GM18507 (cell line): ENCODE results near the gene CACNG1.

ENCODE experiments used
- DNase-seq: peaks from one replicate; pipeline ENCODE4 v3.0.0; 2011; ENCODE audit warnings: low read depth; ENCODE audit not compliant: insufficient read length; ENCODE audit errors: extremely low spot score
- FAIRE-seq: peaks from 2 replicates; lab custom pipeline; 2011; peaks lifted over from hg19 to GRCh38; lab: Jason Lieb, UNC

CACNG1 gene, protein sequence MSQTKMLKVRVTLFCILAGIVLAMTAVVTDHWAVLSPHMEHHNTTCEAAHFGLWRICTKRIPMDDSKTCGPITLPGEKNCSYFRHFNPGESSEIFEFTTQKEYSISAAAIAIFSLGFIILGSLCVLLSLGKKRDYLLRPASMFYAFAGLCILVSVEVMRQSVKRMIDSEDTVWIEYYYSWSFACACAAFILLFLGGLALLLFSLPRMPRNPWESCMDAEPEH

GRCh38 chr17:67044016-67044772, at the start of gene CACNG1:
Gene CACNG1 (plus strand): TSS chr17:67044554. CDS start chr17:67044661, 107 bp downstream.
- FAIRE-seq (no peak), DNase-seq (no peak)

DNA sequence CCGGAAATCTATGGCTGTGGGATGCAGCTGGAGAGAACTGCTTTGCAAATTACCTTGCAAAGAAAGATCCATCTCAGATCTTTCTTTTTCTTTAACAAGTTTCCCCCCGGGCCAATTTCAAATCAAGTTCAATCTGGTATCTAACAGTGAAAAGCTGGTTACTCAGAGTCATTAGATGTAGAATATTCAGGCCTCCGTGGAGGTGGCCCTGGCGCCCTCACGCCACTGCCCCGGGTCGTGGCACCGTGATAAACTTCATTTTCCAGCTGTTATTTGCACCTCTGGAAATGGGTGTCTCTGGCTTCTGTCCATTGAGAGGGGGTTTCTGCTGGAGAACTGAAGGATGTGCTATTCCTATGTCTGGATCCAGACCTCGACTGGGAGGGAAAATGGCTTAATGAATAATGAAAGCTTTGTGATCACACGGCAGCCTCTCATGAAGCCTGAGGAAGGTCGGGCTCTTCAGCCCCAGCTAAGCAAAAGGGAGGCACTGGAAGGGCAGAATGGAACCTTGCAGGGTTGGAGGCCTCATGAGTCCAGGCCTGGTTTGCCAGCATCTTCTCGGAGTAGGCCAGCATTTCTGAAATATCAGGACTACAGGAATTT, 49.3 kb upstream of the CACNG1 start:
- FAIRE-seq (no peak), DNase-seq (no peak)

DNA sequence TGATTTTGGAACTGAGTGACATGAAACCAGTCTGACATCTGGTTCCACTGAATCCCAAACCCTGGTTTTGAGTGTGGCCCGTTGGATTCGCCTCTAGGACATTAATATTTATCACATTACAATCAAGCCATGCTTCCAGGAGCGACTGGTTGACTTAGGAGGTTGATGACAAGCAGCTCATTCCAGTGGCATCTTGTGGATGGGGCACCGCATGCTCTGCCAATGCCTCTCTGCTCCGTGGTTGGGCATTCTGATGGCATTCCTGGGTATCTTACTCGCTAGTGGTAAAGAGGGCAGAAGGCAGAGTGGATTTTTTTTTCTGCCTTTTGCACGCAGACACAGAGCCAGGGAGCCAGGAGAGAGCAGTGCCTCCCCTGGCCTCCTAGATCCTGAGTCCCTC, 48.4 kb upstream of the CACNG1 start:
- FAIRE-seq (no peak), DNase-seq (no peak)

GRCh38 chr17:66996926-66997325, 47.4 kb upstream of the CACNG1 start:
- FAIRE-seq = no peak
- no peak for DNase-seq

DNA sequence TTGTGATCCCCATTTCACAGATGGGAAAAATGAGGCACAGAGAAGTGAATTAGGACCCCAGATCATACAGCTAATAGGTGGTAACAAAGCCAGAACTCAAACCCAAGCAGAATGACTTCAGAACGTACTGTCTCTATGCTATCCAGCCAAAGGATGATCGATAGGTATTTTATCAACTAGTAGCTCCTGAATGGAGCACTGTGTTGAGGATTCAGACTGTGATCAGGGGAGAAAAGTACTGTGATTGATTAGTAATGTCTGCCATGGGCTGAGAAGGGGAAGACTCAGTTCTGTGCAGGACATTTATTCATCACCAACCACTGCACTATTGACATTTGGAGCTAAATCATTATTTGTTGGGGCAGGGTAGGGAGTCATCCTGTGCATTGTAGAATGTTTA, 41.1 kb upstream of the CACNG1 start:
- FAIRE-seq = no peak

GRCh38 chr17:67004181-67004580, 40.2 kb upstream of the CACNG1 start:
- no peak for FAIRE-seq
- no peak for DNase-seq

More for the DNA sequence above, 41.1 kb upstream of the CACNG1 start:
- DNase-seq = no peak

DNA sequence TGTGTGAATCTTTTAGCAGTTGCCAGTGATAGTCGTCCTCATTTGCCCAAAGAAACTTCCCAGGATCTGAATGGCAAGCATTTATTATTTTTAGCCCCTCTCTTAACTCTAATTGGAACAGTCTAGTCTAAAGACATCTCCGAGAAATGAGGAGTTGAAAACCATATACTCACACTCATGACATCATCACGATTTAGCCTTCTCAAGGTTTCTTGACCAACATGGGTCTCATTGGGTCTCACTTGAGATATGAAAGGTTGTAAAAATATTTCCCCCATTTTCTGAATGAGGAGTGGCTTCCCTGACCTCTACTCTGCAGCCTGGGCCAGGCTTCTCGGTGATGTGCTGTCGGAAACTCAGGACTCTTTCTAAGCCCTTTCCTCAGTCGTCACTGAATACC, 37.1 kb upstream of the CACNG1 start:
- FAIRE-seq (no peak), DNase-seq (no peak)

DNA sequence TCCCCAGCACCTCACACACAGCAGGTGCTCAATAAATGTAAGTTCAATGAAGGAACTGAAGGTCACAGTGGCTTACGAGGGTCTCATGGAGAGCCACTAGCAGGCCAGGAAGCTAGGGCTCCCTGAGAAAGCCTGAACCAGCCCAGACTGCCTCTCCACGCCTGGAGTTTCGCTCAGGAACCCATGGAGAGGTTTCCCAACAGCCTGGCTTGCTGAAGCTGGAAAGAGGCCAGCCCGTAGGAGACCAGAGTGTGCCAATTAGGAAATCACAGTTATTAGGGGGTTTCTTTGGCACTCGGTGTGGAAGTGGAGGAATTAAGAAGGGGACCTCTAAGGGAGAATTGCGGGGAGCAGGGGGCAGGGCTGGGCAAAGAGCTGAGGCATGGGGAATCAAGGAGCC, 36.3 kb upstream of the CACNG1 start:
- DNase-seq = no peak
- no peak for FAIRE-seq

DNA sequence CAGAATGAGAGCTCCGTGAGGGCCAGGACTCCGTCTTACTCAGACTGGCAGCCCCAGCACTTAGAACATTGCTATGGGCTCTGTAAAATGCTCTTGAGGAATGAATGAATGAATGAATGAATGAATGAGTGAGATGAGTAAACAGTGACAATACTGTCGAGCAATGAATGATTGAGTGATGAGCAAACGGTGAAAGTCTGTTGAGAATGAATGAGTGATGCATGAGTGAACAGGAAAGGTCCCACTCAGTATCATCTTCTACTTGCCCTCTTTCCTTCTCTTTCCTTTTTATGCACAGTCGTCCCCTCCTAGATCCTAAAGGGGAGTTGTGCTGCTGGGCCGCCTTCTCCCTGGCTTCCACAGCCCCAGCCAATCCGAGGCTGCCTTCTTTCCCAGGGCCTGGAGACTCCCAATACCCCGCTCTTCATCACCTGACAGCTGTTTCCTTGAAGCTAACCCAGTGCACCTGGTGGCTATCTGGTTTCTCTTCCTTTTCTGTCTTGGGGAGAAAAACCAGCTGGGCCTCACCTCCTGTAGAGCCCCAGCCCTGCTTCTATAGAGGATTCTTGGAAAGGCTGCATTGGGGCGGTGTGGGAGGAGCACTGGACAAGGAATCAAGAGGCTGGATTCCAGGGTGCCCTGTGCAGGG, 32.7 kb upstream of the CACNG1 start:
- FAIRE-seq (no peak), DNase-seq (no peak)

- no peak for FAIRE-seq
- no peak for DNase-seq
Measured at GRCh38 chr17:67013891-67014290, 30.5 kb upstream of the CACNG1 start.

- no peak for FAIRE-seq
- no peak for DNase-seq
Measured at GRCh38 chr17:67015001-67015400, 29.4 kb upstream of the CACNG1 start.

- DNase-seq = no peak
- FAIRE-seq = no peak
Measured at GRCh38 chr17:67016039-67016762, 28.2 kb upstream of the CACNG1 start.

DNA sequence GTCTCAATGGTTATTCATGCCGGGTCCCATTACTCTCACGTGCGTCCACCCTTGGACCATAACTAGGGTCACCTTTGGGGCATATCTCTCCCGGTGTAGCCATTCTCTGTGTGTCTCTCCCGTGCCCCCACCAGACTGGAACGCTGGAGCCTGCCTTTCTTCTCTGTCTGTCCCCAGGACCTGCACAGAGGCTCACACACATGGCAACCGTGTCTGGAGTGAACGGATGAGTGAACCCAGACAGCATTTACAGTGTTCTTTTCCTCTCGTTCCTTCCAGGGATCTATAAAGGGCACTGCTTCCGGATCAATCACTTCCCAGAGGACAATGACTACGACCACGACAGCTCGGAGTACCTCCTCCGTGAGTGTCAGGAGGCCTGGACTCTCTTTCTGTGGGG, 26.4 kb upstream of the CACNG1 start:
- DNase-seq (no peak), FAIRE-seq (no peak)

GRCh38 chr17:67018471-67019434, 25.6 kb upstream of the CACNG1 start:
- no peak for DNase-seq
- FAIRE-seq = no peak

DNA sequence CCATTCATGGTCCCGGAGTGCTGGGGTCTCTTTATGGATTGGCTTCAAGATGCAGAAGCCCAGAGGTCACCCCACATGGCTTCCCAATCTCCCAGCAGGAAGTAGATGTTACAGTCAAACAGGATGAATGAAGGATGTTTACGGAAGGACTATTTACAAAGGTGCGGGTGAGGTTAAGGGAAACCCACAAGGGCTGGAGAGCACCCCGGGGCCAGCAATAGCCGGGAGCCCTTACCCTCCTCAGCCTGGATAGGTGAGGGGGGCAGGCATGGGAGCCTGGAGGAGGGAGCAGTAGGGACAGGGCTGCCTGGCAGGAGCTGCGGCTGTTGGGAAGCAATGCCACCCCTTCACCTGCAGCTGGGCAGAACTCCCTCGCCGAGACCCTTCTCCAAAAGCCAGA, 24.5 kb upstream of the CACNG1 start:
- DNase-seq (no peak), FAIRE-seq (no peak)

GRCh38 chr17:67020293-67020766, 24.0 kb upstream of the CACNG1 start:
- FAIRE-seq = no peak

GRCh38 chr17:67021196-67021595, 23.2 kb upstream of the CACNG1 start:
- DNase-seq (no peak), FAIRE-seq (no peak)

More at GRCh38 chr17:67020293-67020766, 24.0 kb upstream of the CACNG1 start:
- no peak for DNase-seq

- FAIRE-seq (no peak), DNase-seq (no peak)
Measured at GRCh38 chr17:67021743-67022450, 22.5 kb upstream of the CACNG1 start.
